NB4 (cell line): ENCODE results near the gene ANKDD1A.

Experiments
- DNase-seq: peaks from one replicate; pipeline ENCODE4 v3.0.0; 2010; ENCODE audit warnings: low read depth
- H3K4me3 ChIP-seq: one replicate; pipeline ENCODE4 v1.5.1; 2011; ENCODE audit warnings: mild to moderate bottlenecking, low read depth, low read length, moderate library complexity
- MAX ChIP-seq: IDR thresholded peaks from 2 replicates; pipeline ENCODE4 v1.6.1; 2011; ENCODE audit warnings: low read depth, low read length
- MYC ChIP-seq: IDR thresholded peaks from 2 replicates; pipeline ENCODE4 v1.6.1; 2011; ENCODE audit warnings: low read depth, low read length
- POLR2A ChIP-seq: IDR thresholded peaks from 2 replicates; pipeline ENCODE4 v1.6.1; 2011; ENCODE audit warnings: mild to moderate bottlenecking; ENCODE audit not compliant: insufficient read length; ENCODE audit errors: extremely low read depth
- TF ChIP-seq, protein P1 (sequence below): IDR thresholded peaks from one replicate; pipeline ENCODE4 v1.5.1; 2012; ENCODE audit warnings: low read depth, low read length

ANKDD1A gene

DNA sequence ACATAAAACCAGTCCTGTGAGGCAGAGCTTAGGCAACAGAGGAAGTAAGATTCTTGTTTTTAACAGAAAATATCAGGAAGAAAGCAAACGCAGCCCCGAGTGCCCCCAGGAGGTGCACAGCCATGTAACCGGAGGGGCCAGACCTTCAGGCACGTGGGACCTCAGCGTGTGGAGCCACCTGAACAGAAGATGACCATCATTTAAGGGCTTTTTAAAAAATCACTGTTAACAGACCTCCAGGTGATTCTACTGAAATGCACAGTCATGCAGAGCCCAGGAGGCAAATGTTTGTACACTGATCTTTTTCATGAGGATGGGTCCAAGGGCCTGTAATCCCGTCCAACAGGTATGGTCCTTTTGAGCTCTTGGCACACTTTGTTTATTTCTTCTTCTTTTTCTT, 39.2 kb downstream of the ANKDD1A start:
- peak; percentile 43 for DNase-seq
- no peak overlapping the region for H3K4me3 ChIP-seq
- no peak for TF ChIP-seq POLR2A
- TF ChIP-seq MYC: peak; percentile 39
- peak; percentile 16; the same call in 1 of the 2 replicates for TF ChIP-seq MAX
- TF ChIP-seq, protein P1, sequence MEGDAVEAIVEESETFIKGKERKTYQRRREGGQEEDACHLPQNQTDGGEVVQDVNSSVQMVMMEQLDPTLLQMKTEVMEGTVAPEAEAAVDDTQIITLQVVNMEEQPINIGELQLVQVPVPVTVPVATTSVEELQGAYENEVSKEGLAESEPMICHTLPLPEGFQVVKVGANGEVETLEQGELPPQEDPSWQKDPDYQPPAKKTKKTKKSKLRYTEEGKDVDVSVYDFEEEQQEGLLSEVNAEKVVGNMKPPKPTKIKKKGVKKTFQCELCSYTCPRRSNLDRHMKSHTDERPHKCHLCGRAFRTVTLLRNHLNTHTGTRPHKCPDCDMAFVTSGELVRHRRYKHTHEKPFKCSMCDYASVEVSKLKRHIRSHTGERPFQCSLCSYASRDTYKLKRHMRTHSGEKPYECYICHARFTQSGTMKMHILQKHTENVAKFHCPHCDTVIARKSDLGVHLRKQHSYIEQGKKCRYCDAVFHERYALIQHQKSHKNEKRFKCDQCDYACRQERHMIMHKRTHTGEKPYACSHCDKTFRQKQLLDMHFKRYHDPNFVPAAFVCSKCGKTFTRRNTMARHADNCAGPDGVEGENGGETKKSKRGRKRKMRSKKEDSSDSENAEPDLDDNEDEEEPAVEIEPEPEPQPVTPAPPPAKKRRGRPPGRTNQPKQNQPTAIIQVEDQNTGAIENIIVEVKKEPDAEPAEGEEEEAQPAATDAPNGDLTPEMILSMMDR: no peak

GRCh38 chr15:64951777-64952418, 40.2 kb downstream of the ANKDD1A start:
- no peak for DNase-seq

GRCh38 chr15:64954395-64954794, 42.7 kb downstream of the ANKDD1A start:
- DNase-seq: no peak
- H3K4me3 ChIP-seq: no peak overlapping the region
- no peak for TF ChIP-seq MAX
- TF ChIP-seq MYC: no peak
- TF ChIP-seq, protein P1: no peak
- no peak for TF ChIP-seq POLR2A

More at GRCh38 chr15:64951777-64952418, 40.2 kb downstream of the ANKDD1A start:
- H3K4me3 ChIP-seq: no peak overlapping the region
- TF ChIP-seq POLR2A: no peak
- no peak for TF ChIP-seq MYC
- TF ChIP-seq, protein P1: no peak
- TF ChIP-seq MAX: no peak

GRCh38 chr15:64959128-64959527, 47.4 kb downstream of the ANKDD1A start:
- DNase-seq: no peak
- TF ChIP-seq MAX (no peak), MYC (no peak), POLR2A (no peak)
- TF ChIP-seq, protein P1: no peak
- H3K4me3 ChIP-seq: no peak overlapping the region

- DNase-seq: no peak
Measured at GRCh38 chr15:64960153-64960552, 48.5 kb downstream of the ANKDD1A start.

More at GRCh38 chr15:64960153-64960552, 48.5 kb downstream of the ANKDD1A start:
- H3K4me3 ChIP-seq: no peak overlapping the region
- TF ChIP-seq POLR2A (no peak), MYC (no peak), MAX (no peak)
- TF ChIP-seq, protein P1: no peak
